T-helper 17 cell (primary cell): ENCODE results near the gene HMG20A. TPM values are rescaled to one million over a fixed set of nuclear protein-coding genes. Genes with fewer than 3 reads are reported as not detected.
"Not testable (repeated sequence)": the region's sequence is repeated elsewhere in the genome, so short reads cannot be mapped to it uniquely, and the experiment has no call there.

Experiments used
- ATAC-seq: fragments of 150-1000 bp; cut with Tn5 transposase; 2 replicates; pipeline ENCODE4 v1.10.0; 2021; ENCODE audit warnings: mild to moderate bottlenecking, moderate library complexity
- DNase-seq, 3 donors: peaks; one replicate each; pipeline versions ENCODE4 v3.0.0 to v3.0.0-alpha.2; 2020 to 2021
- H3K9me3 ChIP-seq: one replicate; pipeline ENCODE4 v1.7.0; 2013; ENCODE audit warnings: low read length, mild to moderate bottlenecking; ENCODE audit not compliant: control insufficient read depth, poor library complexity, severe bottlenecking
- H3K27ac Mint-ChIP-seq: one replicate; pipeline ENCODE4 v1.8.0; 2022; ENCODE audit warnings: mild to moderate bottlenecking, moderate library complexity, mixed read lengths
- H3K27me3 Mint-ChIP-seq: one replicate; pipeline ENCODE4 v1.8.0; 2022; ENCODE audit warnings: mixed read lengths
- H3K36me3 Mint-ChIP-seq: one replicate; pipeline ENCODE4 v1.8.0; 2022; ENCODE audit warnings: low read depth, mixed read lengths
- H3K4me1 Mint-ChIP-seq: one replicate; pipeline ENCODE4 v1.8.0; 2022; ENCODE audit warnings: mild to moderate bottlenecking, mixed read lengths
- H3K4me3 Mint-ChIP-seq: one replicate; pipeline ENCODE4 v1.8.0; 2022; ENCODE audit warnings: mild to moderate bottlenecking, moderate library complexity, mixed read lengths
- total RNA-seq, 4 donors: library from RNA in 2 of 4; stranded (reverse) in 2 of 4; gene quantifications; one replicate each; pipeline ENCODE4 v1.2.3 and lab custom pipeline; 2022 to 2026

HMG20A gene
- total RNA-seq, 2 donors from 2014 or later, result 22.3 to 30.6 TPM

- Mint-ChIP-seq H3K4me1 (no peaks in the 10 kb centered on the region), H3K27ac (no peak overlapping the region), H3K27me3 (no peaks in the 10 kb centered on the region), H3K36me3 (peaks cover 5% of the 10 kb centered on the region), H3K4me3 (no peak overlapping the region)
- DNase-seq (no peak), ATAC-seq (no peak)
- no peaks in the 10 kb centered on the region for H3K9me3 ChIP-seq
Measured at GRCh38 chr15:77393471-77393840, 27.2 kb upstream of the HMG20A start.

DNA sequence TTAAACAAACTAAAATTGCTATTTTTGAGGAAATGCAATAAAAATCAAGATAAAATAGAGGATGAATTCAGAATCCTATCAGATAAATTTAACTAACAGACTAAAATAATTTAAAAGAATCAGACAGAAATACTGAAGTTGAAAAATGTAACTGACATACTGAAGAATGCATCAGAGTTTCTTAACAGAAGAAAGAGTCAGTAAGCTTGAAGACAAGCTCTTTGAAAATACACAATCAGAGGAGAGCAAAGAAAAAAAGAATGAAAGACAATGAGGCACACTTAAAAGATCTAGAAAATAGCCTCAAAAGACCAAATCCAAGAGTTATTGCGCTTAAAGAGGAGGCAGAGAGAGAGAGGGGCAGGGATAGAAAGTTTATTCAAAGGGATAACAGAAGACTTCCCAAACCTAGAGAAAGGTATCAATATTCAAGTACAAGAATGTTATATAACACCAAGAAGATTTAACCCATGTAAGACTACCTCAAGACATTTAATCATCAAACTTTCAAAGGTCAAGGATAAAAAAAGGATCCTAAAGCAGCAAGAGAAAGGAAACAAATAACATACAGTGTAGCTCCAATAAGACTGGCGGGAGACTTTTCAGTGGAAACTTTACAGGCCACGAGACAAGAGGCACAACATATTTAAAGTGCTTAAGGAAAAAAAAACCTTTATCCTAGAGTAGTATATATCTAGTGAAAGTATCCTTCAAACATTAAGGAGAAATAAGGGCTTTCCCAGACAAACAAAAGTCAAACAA lies 25.5 kb upstream of the HMG20A start:
- no peak overlapping the region for H3K27ac Mint-ChIP-seq
- H3K36me3 Mint-ChIP-seq, result peaks cover 3% of the 10 kb centered on the region
- no peaks in the 10 kb centered on the region for H3K4me1 Mint-ChIP-seq
- DNase-seq, result no peak
- ATAC-seq, result no peak
- H3K27me3 Mint-ChIP-seq, result no peaks in the 10 kb centered on the region
- H3K4me3 Mint-ChIP-seq, result no peak overlapping the region
- H3K9me3 ChIP-seq, result no peaks in the 10 kb centered on the region

DNA sequence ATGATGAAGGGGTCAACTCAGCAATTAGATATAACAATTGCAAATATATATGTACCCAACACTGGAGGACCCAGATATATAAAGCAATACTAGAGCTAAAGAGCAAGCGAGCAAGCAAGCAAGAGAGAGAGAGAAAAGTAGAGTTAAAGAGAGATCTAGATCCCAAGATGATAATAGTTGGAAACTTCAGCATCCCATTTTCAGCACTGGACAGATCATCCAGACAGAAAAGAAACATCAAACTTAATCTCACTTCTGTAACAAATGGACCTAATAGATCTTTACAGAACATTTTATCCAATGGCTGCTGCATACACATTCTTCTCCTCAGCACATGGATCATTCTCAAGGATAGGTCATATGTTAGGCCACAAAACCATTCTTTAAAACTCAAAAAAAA lies 24.0 kb upstream of the HMG20A start:
- no peaks in the 10 kb centered on the region for H3K9me3 ChIP-seq
- no peak overlapping the region for H3K27ac Mint-ChIP-seq
- H3K36me3 Mint-ChIP-seq, result peaks cover 3% of the 10 kb centered on the region
- no peaks in the 10 kb centered on the region for H3K4me1 Mint-ChIP-seq
- no peaks in the 10 kb centered on the region for H3K27me3 Mint-ChIP-seq
- ATAC-seq, result no peak
- no peak for DNase-seq
- H3K4me3 Mint-ChIP-seq, result no peak overlapping the region

GRCh38 chr15:77398927-77399326 lies 21.8 kb upstream of the HMG20A start:
- no peaks in the 10 kb centered on the region for H3K9me3 ChIP-seq
- H3K27ac Mint-ChIP-seq, result no peak overlapping the region
- H3K4me1 Mint-ChIP-seq, result no peaks in the 10 kb centered on the region
- H3K27me3 Mint-ChIP-seq, result no peaks in the 10 kb centered on the region
- peaks cover 3% of the 10 kb centered on the region for H3K36me3 Mint-ChIP-seq
- ATAC-seq (no peak), DNase-seq (no peak)
- no peak overlapping the region for H3K4me3 Mint-ChIP-seq

DNA sequence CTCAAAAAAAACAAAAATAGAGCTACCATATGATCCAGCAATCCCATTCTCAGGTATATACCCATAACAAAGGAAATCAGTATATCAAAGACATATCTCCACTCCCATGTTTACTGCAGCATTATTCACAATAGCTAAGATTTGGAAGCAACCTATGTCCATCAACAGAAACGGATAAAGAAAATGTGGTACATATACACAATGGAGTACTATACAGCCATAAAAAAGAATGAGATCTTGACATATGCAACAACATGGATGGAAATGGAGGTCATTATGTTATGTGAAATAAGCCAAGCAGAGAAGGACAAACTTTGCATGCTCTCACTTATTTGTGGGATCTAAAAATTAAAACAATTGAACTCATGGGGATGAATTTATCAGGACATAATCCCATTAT lies 20.4 kb upstream of the HMG20A start:
- peaks cover 3% of the 10 kb centered on the region for H3K36me3 Mint-ChIP-seq
- no peak overlapping the region for H3K4me3 Mint-ChIP-seq
- DNase-seq (no peak), ATAC-seq (no peak)
- no peaks in the 10 kb centered on the region for H3K27me3 Mint-ChIP-seq
- H3K4me1 Mint-ChIP-seq, result no peaks in the 10 kb centered on the region
- H3K9me3 ChIP-seq, result no peaks in the 10 kb centered on the region
- H3K27ac Mint-ChIP-seq, result no peak overlapping the region

DNA sequence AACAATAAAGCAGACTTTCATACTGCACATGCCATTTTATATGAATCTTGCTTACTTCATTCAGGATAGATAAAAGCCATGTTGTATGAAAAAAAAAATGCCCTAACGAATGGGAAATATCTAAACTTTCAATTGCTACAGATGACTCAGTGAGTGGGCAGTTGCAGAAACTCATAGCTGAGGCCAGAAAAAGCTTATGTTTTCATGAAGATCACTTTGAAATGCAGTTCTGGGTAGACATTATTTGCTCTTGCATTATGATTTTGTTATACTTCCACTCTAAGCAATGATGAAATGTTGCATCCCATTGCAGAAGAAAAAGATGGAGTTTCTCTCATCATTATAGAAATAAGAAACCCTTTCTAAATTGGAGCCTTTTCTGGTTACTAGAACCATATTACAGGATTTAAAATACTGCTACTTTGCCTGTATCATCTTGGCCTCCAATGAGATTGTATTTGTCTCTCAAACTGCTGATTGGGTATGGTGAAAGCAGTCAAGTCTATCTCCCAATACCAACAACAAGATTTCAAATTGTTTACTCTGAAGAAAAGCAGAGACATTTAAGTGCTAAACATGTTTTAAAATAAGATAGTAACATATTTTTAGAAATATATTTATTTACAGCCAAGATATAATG lies 17.8 kb upstream of the HMG20A start:
- H3K4me1 Mint-ChIP-seq, result no peaks in the 10 kb centered on the region
- no peak overlapping the region for H3K27ac Mint-ChIP-seq

GRCh38 chr15:77406173-77406759 lies 14.4 kb upstream of the HMG20A start:
- ATAC-seq, H3K4me3 Mint-ChIP-seq, H3K4me1 Mint-ChIP-seq, H3K27me3 Mint-ChIP-seq, H3K27ac Mint-ChIP-seq, H3K36me3 Mint-ChIP-seq, H3K9me3 ChIP-seq, DNase-seq: not testable (repeated sequence)

More for the DNA sequence above, 17.8 kb upstream of the HMG20A start:
- Mint-ChIP-seq H3K27me3 (peaks cover 5% of the 10 kb centered on the region), H3K4me3 (no peak overlapping the region), H3K36me3 (peaks cover 3% of the 10 kb centered on the region)
- no peak for ATAC-seq
- no peaks in the 10 kb centered on the region for H3K9me3 ChIP-seq
- no peak for DNase-seq

DNA sequence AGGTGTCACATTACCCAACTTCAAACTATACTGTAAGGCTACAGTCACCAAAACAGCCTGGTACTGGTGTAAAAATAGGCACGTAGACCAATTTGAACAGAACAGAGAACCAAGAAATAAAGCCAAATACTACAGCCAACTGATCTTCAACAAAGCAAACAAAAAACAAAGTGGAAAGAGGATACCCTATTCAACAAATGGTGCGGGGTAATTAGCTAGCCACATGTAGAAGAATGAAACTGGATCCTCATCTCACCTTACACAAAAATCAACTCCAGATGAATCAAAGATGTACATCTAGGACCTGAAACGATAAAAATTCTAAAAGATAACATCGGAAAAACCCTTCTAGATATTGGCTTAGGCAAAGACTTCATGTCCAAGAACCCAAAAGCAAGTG lies 13.8 kb upstream of the HMG20A start:
- Mint-ChIP-seq H3K27me3 (peaks cover 5% of the 10 kb centered on the region), H3K27ac (no peak overlapping the region), H3K4me3 (no peak overlapping the region), H3K4me1 (peaks cover 7% of the 10 kb centered on the region), H3K36me3 (no peaks in the 10 kb centered on the region)
- no peak for DNase-seq
- ATAC-seq, result no peak
- no peaks in the 10 kb centered on the region for H3K9me3 ChIP-seq

DNA sequence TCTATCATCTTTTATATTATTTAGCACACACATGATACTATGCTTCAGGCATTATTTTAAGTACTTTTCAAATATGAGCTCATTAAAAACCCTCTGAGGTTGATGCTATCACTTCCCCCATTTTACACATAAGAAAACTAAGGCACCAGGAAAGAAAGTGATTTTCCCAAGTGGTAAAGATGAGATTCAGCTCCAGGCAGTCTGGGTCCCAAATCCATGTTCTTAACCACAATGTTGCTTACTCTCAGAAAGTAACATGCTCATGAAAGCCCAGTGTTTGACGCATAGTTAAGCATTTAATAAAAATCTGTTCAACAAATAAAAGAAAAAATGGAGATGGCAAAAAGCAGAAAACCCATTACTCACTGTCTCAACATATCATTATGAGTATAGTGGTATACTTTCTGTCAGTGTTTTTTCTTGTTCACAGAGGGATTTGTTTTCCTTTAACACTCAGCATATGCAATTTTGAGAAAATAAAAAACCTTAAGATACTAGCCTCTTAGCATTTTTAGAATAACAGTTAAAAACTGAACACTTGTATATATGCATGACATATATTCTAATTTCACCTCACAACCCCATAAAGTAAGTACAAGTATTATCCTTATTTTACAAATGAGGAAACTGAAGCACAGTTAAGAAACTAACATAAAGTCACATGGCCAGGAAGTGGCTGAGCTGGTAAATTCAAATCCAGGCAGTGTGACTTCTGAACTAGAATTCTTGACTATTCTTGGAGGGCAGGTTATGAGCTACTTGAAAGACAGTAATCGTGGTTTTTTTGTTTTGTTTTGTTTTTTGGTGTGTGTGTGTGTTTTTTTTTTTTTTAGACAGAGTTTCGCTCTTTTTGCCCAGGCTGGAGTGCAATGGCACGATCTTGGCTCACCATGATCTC lies 11.2 kb upstream of the HMG20A start:
- Mint-ChIP-seq H3K4me1 (peaks cover 10% of the 10 kb centered on the region), H3K36me3 (no peaks in the 10 kb centered on the region), H3K27ac (peak overlapping the region; percentile 65), H3K4me3 (peak overlapping the region; percentile 22), H3K27me3 (peaks cover 5% of the 10 kb centered on the region)
- no peak for DNase-seq
- peak; percentile 56 for ATAC-seq
- H3K9me3 ChIP-seq, result no peaks in the 10 kb centered on the region

GRCh38 chr15:77410157-77410500 lies 10.6 kb upstream of the HMG20A start:
- H3K36me3 Mint-ChIP-seq, H3K27me3 Mint-ChIP-seq, ATAC-seq, DNase-seq, H3K9me3 ChIP-seq: not testable (repeated sequence)
- peaks cover 10% of the 10 kb centered on the region for H3K4me1 Mint-ChIP-seq
- peak overlapping the region; percentile 65 for H3K27ac Mint-ChIP-seq
- H3K4me3 Mint-ChIP-seq, result peak overlapping the region; percentile 22

GRCh38 chr15:77410701-77411618 lies 9.7 kb upstream of the HMG20A start:
- H3K27ac Mint-ChIP-seq, result no peak overlapping the region
- DNase-seq (no peak), ATAC-seq (no peak)
- H3K4me1 Mint-ChIP-seq, result peaks cover 10% of the 10 kb centered on the region
- H3K27me3 Mint-ChIP-seq, result peaks cover 5% of the 10 kb centered on the region
- no peaks in the 10 kb centered on the region for H3K36me3 Mint-ChIP-seq
- no peak overlapping the region for H3K4me3 Mint-ChIP-seq
- no peaks in the 10 kb centered on the region for H3K9me3 ChIP-seq

- no peaks in the 10 kb centered on the region for H3K9me3 ChIP-seq
- Mint-ChIP-seq H3K27me3 (no peaks in the 10 kb centered on the region), H3K36me3 (no peaks in the 10 kb centered on the region), H3K4me3 (no peak overlapping the region), H3K27ac (no peak overlapping the region), H3K4me1 (peaks cover 10% of the 10 kb centered on the region)
- DNase-seq (no peak), ATAC-seq (no peak)
Measured at GRCh38 chr15:77411619-77411976, 9.1 kb upstream of the HMG20A start.
